GM13977 (cell line): ENCODE measurements around the gene NFIB.

Source experiments
- DNase-seq: peaks from one replicate; pipeline ENCODE4 v3.0.0; 2012; ENCODE audit warnings: low spot score
- CTCF ChIP-seq: IDR thresholded peaks from 2 replicates; pipeline ENCODE4 v1.5.1; 2012; ENCODE audit warnings: mild to moderate bottlenecking, control low read depth; ENCODE audit not compliant: insufficient read depth; ENCODE audit errors: extremely low read depth, missing control alignments
- in situ Hi-C: fragments of 300-500 bp; cut with MboI; formaldehyde crosslinking; loops from one replicate; pipeline ENCODE4 v1.12.0; 2022; ENCODE audit warnings: low sequenced_read_pairs, low pct_unique_long_range_greater_than_20kb, mixed read lengths, inconsistent platforms; ENCODE audit not compliant: unreplicated experiment

Gene NFIB

GRCh38 chr9:14320271-14321181 lies 6.6 kb upstream of the NFIB start:
- in situ Hi-C loops: no loop called here
- no peak for DNase-seq

GRCh38 chr9:14318934-14319580 lies 5.1 kb upstream of the NFIB start:
- DNase-seq: no peak
- in situ Hi-C loops: no loop called here
- no peak for TF ChIP-seq CTCF

More at GRCh38 chr9:14320271-14321181, 6.6 kb upstream of the NFIB start:
- no peak for TF ChIP-seq CTCF

- TF ChIP-seq CTCF: no peak
- DNase-seq: no peak
- in situ Hi-C loops: no loop called here
These were observed 4.4 kb upstream of the NFIB start for GRCh38 chr9:14318361-14318760.

GRCh38 chr9:14317667-14318320 lies 3.9 kb upstream of the NFIB start:
- in situ Hi-C loops: no loop called here
- DNase-seq: no peak
- TF ChIP-seq CTCF: no peak

GRCh38 chr9:14316602-14317300 lies 2.8 kb upstream of the NFIB start:
- in situ Hi-C loops: no loop called here
- TF ChIP-seq CTCF: no peak
- DNase-seq: no peak
